Mucosa of rectum (tissue), 2 donors: Measurements from ENCODE around the gene FAM131A.

ENCODE experiments used
- H3K27ac ChIP-seq, 2 donors: one replicate each; pipeline ENCODE4 v1.7.0; 2013; ENCODE audit warnings: inconsistent platforms in 2 of 2, low read depth in 2 of 2, low read length in 2 of 2
- H3K27me3 ChIP-seq, 2 donors: one replicate each; pipeline ENCODE4 v1.7.0; 2013; ENCODE audit warnings: low read length in 2 of 2; ENCODE audit not compliant: control insufficient read depth in 2 of 2, insufficient read depth in 2 of 2
- H3K36me3 ChIP-seq, 2 donors: one replicate each; pipeline ENCODE4 v1.7.0; 2013; ENCODE audit warnings: low read length in 2 of 2; ENCODE audit not compliant: control insufficient read depth in 2 of 2, insufficient read depth in 2 of 2
- H3K4me1 ChIP-seq, 2 donors: one replicate each; pipeline ENCODE4 v1.7.0; 2013; ENCODE audit warnings: low read length in 2 of 2, mild to moderate bottlenecking in 1 of 2; ENCODE audit not compliant: control insufficient read depth in 2 of 2, insufficient read depth in 2 of 2
- H3K4me3 ChIP-seq, 2 donors: one replicate each; pipeline ENCODE4 v1.7.0; 2013; ENCODE audit warnings: low read length in 2 of 2
- H3K9ac ChIP-seq, 2 donors: one replicate each; pipeline ENCODE4 v1.7.0; 2013; ENCODE audit warnings: low read length in 2 of 2, low read depth in 1 of 2, mild to moderate bottlenecking in 1 of 2
- H3K9me3 ChIP-seq, 2 donors: one replicate each; pipeline ENCODE4 v1.7.0; 2013; ENCODE audit warnings: low read length in 2 of 2; ENCODE audit not compliant: control insufficient read depth in 2 of 2
- donor health status: healthy.
- donor health status: Normal muscosa, but diverticular disease.

The FAM131A gene

DNA sequence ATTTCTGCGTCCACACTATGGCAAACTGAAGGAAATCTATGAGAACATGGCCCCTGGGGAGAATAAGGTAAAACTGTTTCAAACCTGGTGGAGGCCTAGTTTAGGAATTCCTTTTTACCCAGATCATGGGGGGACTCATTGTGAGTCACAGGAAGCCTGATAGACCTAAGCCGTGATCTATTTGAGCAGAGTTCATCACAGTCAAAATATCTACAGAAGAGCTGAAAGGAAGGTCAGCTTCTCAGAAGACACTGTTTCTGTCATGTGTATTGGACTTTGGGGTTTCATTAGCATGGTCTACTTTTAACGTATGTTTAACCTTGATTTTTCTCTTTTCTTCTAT lies 37.1 kb upstream of the FAM131A start:
- H3K36me3 ChIP-seq: peaks cover 36 to 45% of the 10 kb centered on the region in 2 donors
- H3K9ac ChIP-seq: no peak overlapping the region
- H3K27ac ChIP-seq: no peak overlapping the region
- no peaks in the 10 kb centered on the region for H3K9me3 ChIP-seq
- no peaks in the 10 kb centered on the region for H3K27me3 ChIP-seq
- peaks cover 7 to 12% of the 10 kb centered on the region in 2 donors for H3K4me1 ChIP-seq
- peak overlapping the region; percentile 40 to 96 for H3K4me3 ChIP-seq

DNA sequence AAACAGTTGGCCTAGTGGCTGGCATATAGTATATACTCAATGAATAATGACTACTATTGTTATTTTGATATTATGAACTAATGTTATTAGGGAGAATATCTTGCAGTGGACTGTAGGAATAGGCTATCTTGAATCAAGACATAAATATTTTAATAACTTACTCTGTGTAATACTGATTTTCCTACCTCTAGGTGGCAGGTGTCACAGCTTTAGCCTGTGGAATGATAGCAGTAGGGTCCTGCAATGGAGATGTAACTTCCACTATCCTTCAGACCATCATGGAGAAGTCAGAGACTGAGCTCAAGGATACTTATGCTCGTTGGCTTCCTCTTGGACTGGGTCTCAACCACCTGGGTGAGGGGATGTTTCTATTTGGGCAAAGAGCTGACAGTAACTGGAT lies 31.8 kb upstream of the FAM131A start:
- no peak overlapping the region for H3K9ac ChIP-seq
- no peaks in the 10 kb centered on the region for H3K9me3 ChIP-seq
- H3K27ac ChIP-seq: peak overlapping the region in 1 of 2 donors; percentile 58
- H3K4me1 ChIP-seq: peaks cover 8% of the 10 kb centered on the region in 2 donors
- no peak overlapping the region for H3K4me3 ChIP-seq
- H3K36me3 ChIP-seq: peaks cover 65 to 72% of the 10 kb centered on the region in 2 donors
- H3K27me3 ChIP-seq: no peaks in the 10 kb centered on the region

DNA sequence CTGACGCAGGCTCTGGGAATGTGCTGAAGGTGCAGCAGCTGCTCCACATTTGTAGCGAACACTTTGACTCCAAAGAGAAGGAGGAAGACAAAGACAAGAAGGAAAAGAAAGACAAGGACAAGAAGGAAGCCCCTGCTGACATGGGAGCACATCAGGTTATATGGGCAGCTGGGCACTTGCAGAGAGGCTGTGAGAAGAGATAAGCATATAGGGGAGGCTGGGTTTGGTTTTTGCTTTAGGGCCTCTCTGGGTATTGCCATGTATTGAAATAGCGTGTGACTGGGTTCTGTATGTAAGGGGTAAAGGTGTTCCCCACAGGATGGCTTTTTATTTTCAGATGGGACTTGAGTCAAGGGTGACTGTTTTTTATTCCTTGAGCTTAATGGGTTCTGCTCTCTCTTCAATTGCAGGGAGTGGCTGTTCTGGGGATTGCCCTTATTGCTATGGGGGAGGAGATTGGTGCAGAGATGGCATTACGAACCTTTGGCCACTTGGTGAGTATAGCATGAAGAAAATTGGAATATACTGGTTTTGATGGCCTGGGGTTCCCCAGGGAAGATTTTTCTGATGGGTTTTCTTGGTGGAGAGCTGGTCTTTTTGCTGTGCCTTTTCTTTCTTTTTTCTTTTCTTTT lies 30.9 kb upstream of the FAM131A start:
- no peaks in the 10 kb centered on the region for H3K9me3 ChIP-seq
- peak overlapping the region; percentile 10 to 58 for H3K27ac ChIP-seq
- no peak overlapping the region for H3K9ac ChIP-seq
- no peak overlapping the region for H3K4me3 ChIP-seq
- H3K36me3 ChIP-seq: peaks cover 62 to 67% of the 10 kb centered on the region in 2 donors
- H3K27me3 ChIP-seq: no peaks in the 10 kb centered on the region
- peaks cover 7 to 8% of the 10 kb centered on the region in 2 donors for H3K4me1 ChIP-seq

DNA sequence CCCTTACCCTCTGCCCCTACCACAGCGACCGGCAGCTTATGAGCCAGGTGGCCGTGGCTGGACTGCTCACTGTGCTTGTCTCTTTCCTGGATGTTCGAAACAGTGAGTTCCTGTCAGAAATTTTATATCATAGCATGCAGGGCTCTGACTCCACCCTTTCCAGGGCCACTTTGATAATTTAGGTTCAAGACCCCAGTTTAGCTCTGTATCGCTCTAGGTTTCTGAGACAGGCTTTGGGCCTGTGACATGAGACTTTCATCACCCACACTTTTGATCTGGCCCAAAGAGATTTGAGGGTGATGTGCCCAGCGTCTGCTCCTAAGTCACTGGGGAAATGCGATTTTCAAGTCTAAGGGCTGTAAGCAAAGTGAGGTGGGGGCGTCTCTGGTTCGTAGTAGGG lies 29.5 kb upstream of the FAM131A start:
- H3K27ac ChIP-seq: no peak overlapping the region
- H3K4me1 ChIP-seq: peaks cover 7 to 8% of the 10 kb centered on the region in 2 donors
- H3K9ac ChIP-seq: no peak overlapping the region
- H3K9me3 ChIP-seq: no peaks in the 10 kb centered on the region
- H3K27me3 ChIP-seq: no peaks in the 10 kb centered on the region
- H3K36me3 ChIP-seq: peaks cover 48 to 53% of the 10 kb centered on the region in 2 donors
- H3K4me3 ChIP-seq: no peak overlapping the region

DNA sequence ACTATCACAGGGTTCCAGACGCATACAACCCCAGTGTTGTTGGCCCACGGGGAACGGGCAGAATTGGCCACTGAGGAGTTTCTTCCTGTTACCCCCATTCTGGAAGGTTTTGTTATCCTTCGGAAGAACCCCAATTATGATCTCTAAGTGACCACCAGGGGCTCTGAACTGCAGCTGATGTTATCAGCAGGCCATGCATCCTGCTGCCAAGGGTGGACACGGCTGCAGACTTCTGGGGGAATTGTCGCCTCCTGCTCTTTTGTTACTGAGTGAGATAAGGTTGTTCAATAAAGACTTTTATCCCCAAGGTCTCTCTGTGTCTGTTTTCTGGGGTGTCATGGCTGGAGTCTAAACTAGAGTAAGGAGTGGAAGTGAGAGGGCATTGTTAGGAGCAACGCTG lies 28.7 kb upstream of the FAM131A start:
- Histone ChIP-seq H3K4me1 (peaks cover 7 to 8% of the 10 kb centered on the region in 2 donors), H3K27ac (no peak overlapping the region), H3K36me3 (peaks cover 40 to 45% of the 10 kb centered on the region in 2 donors), H3K9ac (no peak overlapping the region), H3K4me3 (no peak overlapping the region), H3K27me3 (no peaks in the 10 kb centered on the region), H3K9me3 (no peaks in the 10 kb centered on the region)

DNA sequence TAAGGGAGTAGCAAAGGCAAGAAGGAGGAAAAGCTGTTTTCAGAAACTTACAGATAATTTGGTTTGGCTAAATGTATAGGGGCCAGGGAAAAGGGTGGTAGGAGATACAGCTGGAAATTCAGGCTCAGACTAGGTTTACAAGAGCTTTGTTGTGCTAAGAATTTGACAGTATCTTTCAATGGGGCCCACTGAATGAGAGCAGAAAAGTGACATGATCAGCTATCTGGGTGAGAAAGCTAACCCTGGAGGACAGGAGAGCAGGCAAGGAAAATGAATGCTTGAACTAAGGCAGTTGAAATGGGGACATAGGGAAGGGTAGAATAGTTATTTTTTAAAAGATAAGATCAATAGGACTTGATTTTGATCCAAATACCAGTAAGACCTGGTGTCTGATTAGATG lies 25.8 kb upstream of the FAM131A start:
- no peaks in the 10 kb centered on the region for H3K27me3 ChIP-seq
- H3K4me1 ChIP-seq: peaks cover 9 to 12% of the 10 kb centered on the region in 2 donors
- H3K9ac ChIP-seq: no peak overlapping the region
- H3K4me3 ChIP-seq: no peak overlapping the region
- no peak overlapping the region for H3K27ac ChIP-seq
- H3K36me3 ChIP-seq: peaks cover 21 to 23% of the 10 kb centered on the region in 2 donors
- no peaks in the 10 kb centered on the region for H3K9me3 ChIP-seq

DNA sequence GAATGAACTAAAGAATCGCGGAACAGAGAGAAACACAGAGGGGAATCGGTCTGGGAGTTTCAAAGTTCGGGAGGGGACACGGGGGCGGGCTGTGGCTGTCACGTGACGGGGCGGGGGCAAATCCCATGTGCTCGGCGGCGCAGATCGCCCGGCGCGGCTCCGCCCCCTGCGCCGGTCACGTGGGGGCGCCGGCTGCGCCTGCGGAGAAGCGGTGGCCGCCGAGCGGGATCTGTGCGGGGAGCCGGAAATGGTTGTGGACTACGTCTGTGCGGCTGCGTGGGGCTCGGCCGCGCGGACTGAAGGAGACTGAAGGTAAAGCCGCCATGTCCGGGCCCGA lies 23.1 kb upstream of the FAM131A start, which contains the start of gene EIF4G1:
Gene EIF4G1 (plus strand): TSS at position 244 of the 337 bp plus-strand sequence. CDS start 1,191 bp downstream, outside the sequence.
- peak within 1 kb of the TSS; percentile 93 to 96 for H3K27ac ChIP-seq
- H3K36me3 ChIP-seq: peaks cover 13% of the 10 kb centered on the region in 2 donors
- peaks cover 26 to 28% of the 10 kb centered on the region in 2 donors for H3K4me1 ChIP-seq
- H3K9ac ChIP-seq: peak within 1 kb of the TSS; percentile 94 to 95
- no peaks in the 10 kb centered on the region for H3K27me3 ChIP-seq
- H3K4me3 ChIP-seq: peak within 1 kb of the TSS; percentile 88
- no peaks in the 10 kb centered on the region for H3K9me3 ChIP-seq

DNA sequence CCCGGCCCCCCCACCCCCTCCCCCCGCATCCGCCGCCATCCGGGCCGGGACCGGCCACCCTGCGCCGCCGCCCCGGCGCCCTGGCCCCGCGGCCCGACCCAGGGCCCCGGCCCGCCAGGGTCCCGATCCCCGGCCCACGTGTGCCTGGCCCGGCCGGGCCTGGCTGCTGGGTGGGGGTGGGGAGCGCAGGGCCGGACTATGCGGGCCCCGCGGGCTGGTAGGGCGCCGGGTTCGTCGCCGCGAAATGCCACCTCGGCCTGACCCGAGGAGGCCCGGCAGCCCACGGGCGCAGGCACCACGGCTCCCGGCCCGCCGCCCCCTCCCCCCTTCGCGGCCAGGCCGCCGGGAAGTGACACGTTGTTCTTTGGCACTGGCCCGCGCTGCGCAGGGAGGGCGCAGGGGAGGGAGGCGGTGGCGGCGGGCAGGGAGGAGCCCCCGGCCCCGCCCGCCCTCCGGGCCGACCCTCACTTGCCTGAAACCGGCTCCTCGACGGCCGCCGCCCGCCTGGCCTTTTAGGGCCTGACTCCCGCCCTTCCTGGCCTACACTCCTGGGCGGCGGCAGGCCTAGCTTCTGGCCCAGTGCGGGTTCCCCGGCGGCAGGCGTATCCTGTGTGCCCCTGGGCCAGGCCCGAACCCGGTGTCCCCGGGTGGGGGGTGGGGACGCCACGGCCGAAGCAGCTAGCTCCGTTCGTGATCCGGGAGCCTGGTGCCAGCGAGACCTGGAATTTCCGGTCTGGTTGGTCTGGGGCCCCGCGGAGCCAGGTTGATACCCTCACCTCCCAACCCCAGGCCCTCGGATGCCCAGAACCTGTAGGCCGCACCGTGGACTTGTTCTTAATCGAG lies 22.5 kb upstream of the FAM131A start:
- H3K9ac ChIP-seq: peak overlapping the region; percentile 94 to 95
- peak overlapping the region; percentile 93 to 96 for H3K27ac ChIP-seq
- peaks cover 13% of the 10 kb centered on the region in 2 donors for H3K36me3 ChIP-seq
- H3K9me3 ChIP-seq: no peaks in the 10 kb centered on the region
- peak overlapping the region; percentile 88 for H3K4me3 ChIP-seq
- H3K27me3 ChIP-seq: no peaks in the 10 kb centered on the region
- H3K4me1 ChIP-seq: peaks cover 31 to 34% of the 10 kb centered on the region in 2 donors

DNA sequence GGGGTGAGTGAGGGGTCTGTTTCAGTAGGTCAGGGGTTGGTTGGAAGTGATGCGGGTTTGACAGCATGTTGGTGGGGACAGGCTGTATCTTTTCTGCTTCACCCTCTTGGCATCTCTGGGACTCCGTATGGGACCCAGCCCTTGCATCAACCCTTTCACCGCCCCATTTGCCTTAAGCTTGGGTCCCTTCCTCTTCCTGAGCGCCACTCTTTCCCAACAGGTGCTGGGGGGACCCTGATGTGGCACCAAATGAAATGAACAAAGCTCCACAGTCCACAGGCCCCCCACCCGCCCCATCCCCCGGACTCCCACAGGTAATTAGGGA lies 21.9 kb upstream of the FAM131A start:
- no peaks in the 10 kb centered on the region for H3K9me3 ChIP-seq
- H3K36me3 ChIP-seq: peaks cover 14 to 17% of the 10 kb centered on the region in 2 donors
- H3K27ac ChIP-seq: peak overlapping the region; percentile 93 to 96
- H3K4me1 ChIP-seq: peaks cover 35 to 38% of the 10 kb centered on the region in 2 donors
- peak overlapping the region; percentile 88 for H3K4me3 ChIP-seq
- peak overlapping the region; percentile 94 to 95 for H3K9ac ChIP-seq
- no peaks in the 10 kb centered on the region for H3K27me3 ChIP-seq

DNA sequence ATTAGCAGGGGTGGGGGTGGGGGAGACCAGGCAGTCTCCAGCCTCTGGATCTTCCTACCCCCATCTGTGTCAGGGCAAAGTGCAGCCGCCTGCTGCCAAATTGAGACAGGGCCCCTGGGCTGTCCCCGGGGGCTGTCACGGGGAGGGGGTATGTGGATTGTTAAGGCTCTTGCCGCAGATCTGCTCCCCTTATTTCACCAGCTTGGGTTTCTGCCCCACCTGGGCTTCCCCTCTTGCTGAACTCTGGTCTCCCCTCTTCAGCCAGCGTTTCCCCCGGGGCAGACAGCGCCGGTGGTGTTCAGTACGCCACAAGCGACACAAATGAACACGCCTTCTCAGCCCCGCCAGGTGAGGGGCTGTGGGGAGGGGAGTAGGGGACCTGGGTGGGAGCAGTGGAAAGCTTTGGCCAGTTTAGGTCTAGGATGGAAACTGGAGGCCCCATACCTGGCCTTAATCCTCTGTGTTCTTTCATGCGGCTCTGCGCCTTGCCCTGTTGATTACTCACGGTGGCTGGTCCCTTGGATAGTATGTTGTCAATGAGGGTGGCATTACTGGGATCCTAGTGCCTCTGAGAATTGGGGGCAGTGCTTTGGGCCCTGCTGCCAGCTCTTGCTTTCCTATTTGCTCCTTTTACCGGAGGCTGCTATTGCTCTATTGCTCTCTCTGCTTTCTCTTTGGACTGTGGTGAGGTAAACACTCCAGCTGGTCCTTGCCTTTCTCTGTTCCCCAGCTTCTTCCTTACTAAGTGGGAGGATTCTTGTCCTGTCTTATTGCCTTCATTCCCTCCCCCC lies 21.3 kb upstream of the FAM131A start:
- H3K9me3 ChIP-seq: no peaks in the 10 kb centered on the region
- H3K4me1 ChIP-seq: peaks cover 35 to 39% of the 10 kb centered on the region in 2 donors
- H3K9ac ChIP-seq: peak overlapping the region; percentile 54 to 95
- peak overlapping the region; percentile 88 for H3K4me3 ChIP-seq
- peak overlapping the region; percentile 93 to 96 for H3K27ac ChIP-seq
- peaks cover 20 to 23% of the 10 kb centered on the region in 2 donors for H3K36me3 ChIP-seq
- no peaks in the 10 kb centered on the region for H3K27me3 ChIP-seq
